CD14-positive monocyte (primary cell): ENCODE data around the gene TDRD6. TPM values are rescaled to one million over a fixed set of nuclear protein-coding genes. Genes with fewer than 3 reads are reported as not detected.

Source experiments
- DNase-seq, 3 donors: peaks; one replicate each; pipeline ENCODE4 v3.0.0-alpha.2; 2011 to 2022
- H2AFZ ChIP-seq: 2 replicates; pipeline ENCODE4 v1.6.0; 2012; ENCODE audit warnings: mild to moderate bottlenecking, low read depth, low read length, inconsistent platforms; ENCODE audit not compliant: insufficient read depth, poor library complexity, severe bottlenecking
- H3K27ac ChIP-seq, 2 donors: 1 replicate in 1 of 2; 2 replicates in 1 of 2; pipeline ENCODE4 v1.5.1; 2012 to 2013; ENCODE audit warnings: low read length in 2 of 2, control low read depth in 1 of 2, inconsistent platforms in 1 of 2, low read depth in 1 of 2, mild to moderate bottlenecking in 1 of 2
- H3K27me3 ChIP-seq, 2 donors: one replicate each; pipeline versions ENCODE4 v1.6.0 to v1.6.1; 2011 to 2013; ENCODE audit warnings: low read length in 2 of 2; ENCODE audit not compliant: control insufficient read depth in 2 of 2, insufficient read depth in 2 of 2
- H3K36me3 ChIP-seq, 2 donors: replicated peaks in 1 of 2; 1 replicate in 1 of 2; 2 replicates in 1 of 2; pipeline versions ENCODE4 v1.5.1 to v1.6.1; 2012 to 2013; ENCODE audit warnings: low read length in 2 of 2, control low read depth in 1 of 2, inconsistent platforms in 1 of 2, mild to moderate bottlenecking in 1 of 2; ENCODE audit not compliant: insufficient read depth in 2 of 2, control insufficient read depth in 1 of 2
- H3K4me1 ChIP-seq, 2 donors: 1 replicate in 1 of 2; 2 replicates in 1 of 2; pipeline versions ENCODE4 v1.5.1 to v1.6.1; 2012 to 2013; ENCODE audit warnings: low read length in 2 of 2, control low read depth in 1 of 2, inconsistent platforms in 1 of 2, mild to moderate bottlenecking in 1 of 2, moderate library complexity in 1 of 2; ENCODE audit not compliant: insufficient read depth in 2 of 2, control insufficient read depth in 1 of 2
- H3K4me2 ChIP-seq: replicated peaks from 2 replicates; pipeline ENCODE3; 2012; ENCODE audit warnings: low read length, moderate library complexity, mild to moderate bottlenecking; ENCODE audit not compliant: poor library complexity, severe bottlenecking; ENCODE audit errors: extremely low read depth
- H3K4me3 ChIP-seq, 3 experiments: fragments of 200-600 bp in 1 of 3; sonication (generic) in 1 of 3; replicated peaks in 1 of 3; 1 replicate in 2 of 3; 2 replicates in 1 of 3; pipeline ENCODE4 v1.5.1; 2011 to 2013; ENCODE audit warnings: low read length in 3 of 3, mild to moderate bottlenecking in 3 of 3, control low read depth in 2 of 3, low read depth in 2 of 3, inconsistent platforms in 1 of 3, moderate library complexity in 1 of 3
- H3K79me2 ChIP-seq: 2 replicates; pipeline ENCODE4 v1.6.0; 2012; ENCODE audit warnings: mild to moderate bottlenecking, control low read depth, inconsistent platforms, low read length, moderate library complexity; ENCODE audit not compliant: insufficient read depth
- H3K9ac ChIP-seq: 2 replicates; pipeline ENCODE4 v1.6.0; 2017; ENCODE audit warnings: low read length, mild to moderate bottlenecking; ENCODE audit not compliant: insufficient read depth, poor library complexity, severe bottlenecking
- H3K9me3 ChIP-seq, 2 donors: replicated peaks in 1 of 2; 1 replicate in 1 of 2; 2 replicates in 1 of 2; pipeline versions ENCODE4 v1.5.1 to v1.6.1; 2012 to 2013; ENCODE audit warnings: low read length in 2 of 2, control low read depth in 1 of 2; ENCODE audit not compliant: control insufficient read depth in 1 of 2, insufficient read depth in 1 of 2
- H4K20me1 ChIP-seq: 2 replicates; pipeline ENCODE4 v1.6.0; 2012; ENCODE audit warnings: mild to moderate bottlenecking, low read length, control low read depth, moderate library complexity; ENCODE audit not compliant: insufficient read depth
- H3K27ac Mint-ChIP-seq, 7 donors: one replicate each; pipeline ENCODE4 v1.8.0; 2020; ENCODE audit warnings: mild to moderate bottlenecking in 7 of 7, mixed read lengths in 7 of 7, moderate library complexity in 6 of 7, inconsistent platforms in 2 of 7
- H3K27me3 Mint-ChIP-seq, 3 donors: one replicate each; pipeline ENCODE4 v1.8.0; 2021 to 2022; ENCODE audit warnings: low read depth in 3 of 3, mild to moderate bottlenecking in 3 of 3, mixed read lengths in 3 of 3, moderate library complexity in 3 of 3, inconsistent platforms in 1 of 3
- H3K36me3 Mint-ChIP-seq, 2 donors: one replicate each; pipeline ENCODE4 v1.8.0; 2020; ENCODE audit warnings: mixed read lengths in 2 of 2, inconsistent platforms in 1 of 2, mild to moderate bottlenecking in 1 of 2
- H3K4me1 Mint-ChIP-seq: one replicate; pipeline ENCODE4 v1.8.0; 2020; ENCODE audit warnings: mild to moderate bottlenecking, mixed read lengths
- H3K4me3 Mint-ChIP-seq, 2 donors: one replicate each; pipeline ENCODE4 v1.8.0; 2020; ENCODE audit warnings: mild to moderate bottlenecking in 2 of 2, mixed read lengths in 2 of 2, moderate library complexity in 1 of 2
- H3K9me3 Mint-ChIP-seq, 7 donors: one replicate each; pipeline ENCODE4 v1.8.0; 2020 to 2022; ENCODE audit warnings: mixed read lengths in 7 of 7, mild to moderate bottlenecking in 6 of 7, moderate library complexity in 6 of 7, inconsistent platforms in 2 of 7
- CTCF ChIP-seq: fragments of 200-600 bp; IDR thresholded peaks from one replicate; pipeline ENCODE4 v1.8.0; 2022; ENCODE audit warnings: antibody characterized with exemption, mild to moderate bottlenecking
- WGBS: methylation state at CpG from one replicate; pipeline ENCODE4 v1.1.5; 2013; ENCODE audit warnings: missing lambda C conversion rate; ENCODE audit not compliant: insufficient coverage; 5-methylcytosine and 5-hydroxymethylcytosine counted together
- intact Hi-C, 2 donors: fragments of 100-400 bp; cut with micrococcal nuclease; formaldehyde crosslinking; loops; one replicate each; pipeline versions ENCODE4 v1.15.0 to v1.15.1; 2023
- polyA plus RNA-seq, 3 donors: library from polyadenylated mRNA; depleted of rRNA in 1 of 3; unstranded in 2 of 3; stranded (reverse) in 1 of 3; fragments of 300-500 nt in 2 of 3; fragments of >200 nt in 1 of 3; fragmentation: Illumina TruSeq in 2 of 3; gene quantifications; 1 replicate in 2 of 3; 2 replicates in 1 of 3; pipeline ENCODE4 v1.2.3, GENCODE V29; 2012 to 2021

Gene TDRD6
- polyA plus RNA-seq, 3 donors, result 0.29 to 0.94 TPM; not detected in 1

DNA sequence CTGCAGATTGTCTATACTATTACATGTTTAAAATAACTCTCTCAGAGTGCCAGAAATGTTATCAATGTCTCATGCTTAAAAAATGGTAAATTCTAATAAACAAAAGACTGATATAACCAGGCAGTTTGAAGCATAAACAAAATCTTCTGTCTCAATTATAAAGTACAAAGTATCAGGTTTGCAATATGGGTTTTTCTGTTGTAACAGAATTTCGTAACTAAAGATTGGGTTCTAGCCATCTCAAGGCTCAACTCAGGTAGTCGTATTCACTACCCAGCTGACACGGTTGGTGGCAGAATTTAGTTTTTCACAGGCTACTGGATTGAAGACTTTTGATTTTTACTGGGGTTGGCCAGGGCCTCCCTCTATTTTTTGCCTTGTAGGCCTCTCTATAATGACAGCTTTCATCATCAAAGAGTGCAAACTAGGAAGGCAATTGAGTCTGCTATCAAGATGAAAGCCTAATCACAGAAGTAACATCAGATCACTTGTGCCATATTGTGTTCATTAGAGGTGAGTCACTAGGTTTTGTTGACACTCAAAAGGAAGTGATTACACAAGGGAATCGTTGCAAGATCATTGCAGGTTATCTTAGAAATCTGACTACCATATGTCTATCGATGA is 38.7 kb upstream of the TDRD6 start:
- H3K9me3 Mint-ChIP-seq, result peaks cover 0 to 2% (median 0%) of the 10 kb centered on the region in 7 donors
- no peak overlapping the region for H3K4me3 Mint-ChIP-seq

DNA sequence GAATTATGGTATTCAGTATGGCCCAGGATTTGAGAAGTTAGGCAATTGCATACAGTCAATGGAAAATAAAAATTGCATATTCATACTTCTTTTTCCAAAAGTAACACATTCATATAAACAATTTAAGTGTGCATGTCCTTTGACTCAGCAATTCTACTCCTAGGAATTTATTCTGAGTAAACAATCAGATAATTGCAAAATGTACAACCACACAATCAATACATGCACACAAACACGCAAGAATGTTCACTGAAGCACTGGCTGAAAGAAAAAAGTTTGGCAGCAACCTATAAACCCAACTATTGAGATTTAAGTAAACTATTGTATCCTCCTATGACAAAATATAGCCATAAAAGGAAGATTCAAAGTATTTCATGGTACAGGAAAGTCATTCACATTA is 36.7 kb upstream of the TDRD6 start:
- no peak overlapping the region for H3K9ac ChIP-seq
- WGBS, result no CpG with 5 or more reads among the region's 1 CpG
- H3K79me2 ChIP-seq, result no peaks in the 10 kb centered on the region
- H3K9me3 ChIP-seq, result no peaks in the 10 kb centered on the region
- peaks cover 10 to 17% of the 10 kb centered on the region in 2 donors for H3K4me1 ChIP-seq
- no peak overlapping the region for H3K4me2 ChIP-seq
- no peak overlapping the region for H3K4me3 Mint-ChIP-seq
- intact Hi-C loops, result no loop called here
- no peak overlapping the region for H3K27ac ChIP-seq
- peaks cover 0 to 2% (median 0%) of the 10 kb centered on the region in 7 donors for H3K9me3 Mint-ChIP-seq
- TF ChIP-seq CTCF, result no peak
- H3K27me3 Mint-ChIP-seq, result peaks cover 30 to 49% (median 33%) of the 10 kb centered on the region in 3 donors
- H2AFZ ChIP-seq, result no peak overlapping the region
- DNase-seq, result no peak
- H3K27ac Mint-ChIP-seq, result no peak overlapping the region
- H3K36me3 Mint-ChIP-seq, result peaks cover 0 to 6% of the 10 kb centered on the region in 2 donors
- peaks cover 14% of the 10 kb centered on the region for H3K4me1 Mint-ChIP-seq
- H3K4me3 ChIP-seq, result no peak overlapping the region
- H3K27me3 ChIP-seq, result peaks cover 21 to 48% of the 10 kb centered on the region in 2 donors
- no peaks in the 10 kb centered on the region for H4K20me1 ChIP-seq
- no peaks in the 10 kb centered on the region for H3K36me3 ChIP-seq

More for the DNA sequence above, 38.7 kb upstream of the TDRD6 start:
- H3K4me1 ChIP-seq, result peaks cover 10 to 17% of the 10 kb centered on the region in 2 donors
- DNase-seq, result peak in 1 of 3 donors; percentile 20
- H3K9me3 ChIP-seq, result no peaks in the 10 kb centered on the region
- no peak for TF ChIP-seq CTCF
- H3K27me3 Mint-ChIP-seq, result peaks cover 20 to 33% (median 23%) of the 10 kb centered on the region in 3 donors
- no peak overlapping the region for H3K4me2 ChIP-seq
- H3K36me3 Mint-ChIP-seq, result peaks cover 0 to 1% of the 10 kb centered on the region in 2 donors
- peaks cover 14% of the 10 kb centered on the region for H3K4me1 Mint-ChIP-seq
- no peak overlapping the region for H3K9ac ChIP-seq
- intact Hi-C loops, result no loop called here
- H2AFZ ChIP-seq, result no peak overlapping the region
- H3K27ac ChIP-seq, result no peak overlapping the region
- H3K79me2 ChIP-seq, result no peaks in the 10 kb centered on the region
- no peaks in the 10 kb centered on the region for H4K20me1 ChIP-seq
- no peak overlapping the region for H3K27ac Mint-ChIP-seq
- no peak overlapping the region for H3K4me3 ChIP-seq
- H3K27me3 ChIP-seq, result peaks cover 15 to 30% of the 10 kb centered on the region in 2 donors
- 95% methylated on average over 3 of the region's 5 CpGs for WGBS
- H3K36me3 ChIP-seq, result no peaks in the 10 kb centered on the region
